HG02759 (cell line): Measurements from ENCODE around the gene PDZD4.

Experiments used
- ATAC-seq: cut with Tn5 transposase; IDR thresholded peaks from one replicate; pipeline ENCODE4 v1.9.1; 2021; ENCODE audit warnings: mild to moderate bottlenecking, moderate library complexity; ENCODE audit not compliant: unreplicated experiment

PDZD4 gene

DNA sequence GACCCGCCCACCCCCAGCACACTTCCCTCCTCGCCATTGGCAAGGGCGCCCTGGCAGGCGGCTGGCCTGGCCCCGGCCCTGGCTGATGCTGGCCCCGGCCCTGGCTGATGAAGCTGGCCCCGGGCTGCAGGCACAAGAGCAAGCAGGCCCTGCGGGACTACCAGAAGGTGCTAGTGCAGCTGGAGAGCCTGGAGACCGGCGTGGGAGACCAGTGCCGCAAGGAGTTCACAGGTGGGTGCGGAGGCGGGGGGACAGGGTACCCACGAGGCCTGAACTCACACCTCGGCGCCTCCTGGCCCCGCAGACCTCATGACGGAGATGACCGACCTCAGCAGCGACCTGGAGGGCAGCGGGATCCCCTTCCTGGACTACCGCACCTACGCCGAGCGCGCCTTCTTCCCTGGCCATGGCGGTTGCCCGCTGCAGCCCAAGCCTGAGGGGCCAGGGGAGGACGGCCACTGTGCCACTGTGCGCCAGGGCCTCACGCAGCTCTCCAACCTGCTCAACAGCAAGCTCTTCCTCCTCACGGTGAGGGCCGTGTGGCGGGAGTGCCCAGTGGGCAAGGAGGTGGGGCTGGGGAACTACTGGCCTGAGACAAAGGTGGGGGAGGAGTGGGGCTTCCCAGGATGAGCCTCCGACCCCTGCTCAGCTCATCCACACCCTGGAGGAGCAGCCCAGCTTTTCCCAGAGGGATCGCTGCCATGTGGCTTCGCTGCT lies 55.6 kb downstream of the PDZD4 start:
- no peak for ATAC-seq

GRCh38 chrX:153773741-153774575 lies 56.4 kb downstream of the PDZD4 start:
- no peak for ATAC-seq

GRCh38 chrX:153773218-153773611 lies 57.1 kb downstream of the PDZD4 start:
- no peak for ATAC-seq

DNA sequence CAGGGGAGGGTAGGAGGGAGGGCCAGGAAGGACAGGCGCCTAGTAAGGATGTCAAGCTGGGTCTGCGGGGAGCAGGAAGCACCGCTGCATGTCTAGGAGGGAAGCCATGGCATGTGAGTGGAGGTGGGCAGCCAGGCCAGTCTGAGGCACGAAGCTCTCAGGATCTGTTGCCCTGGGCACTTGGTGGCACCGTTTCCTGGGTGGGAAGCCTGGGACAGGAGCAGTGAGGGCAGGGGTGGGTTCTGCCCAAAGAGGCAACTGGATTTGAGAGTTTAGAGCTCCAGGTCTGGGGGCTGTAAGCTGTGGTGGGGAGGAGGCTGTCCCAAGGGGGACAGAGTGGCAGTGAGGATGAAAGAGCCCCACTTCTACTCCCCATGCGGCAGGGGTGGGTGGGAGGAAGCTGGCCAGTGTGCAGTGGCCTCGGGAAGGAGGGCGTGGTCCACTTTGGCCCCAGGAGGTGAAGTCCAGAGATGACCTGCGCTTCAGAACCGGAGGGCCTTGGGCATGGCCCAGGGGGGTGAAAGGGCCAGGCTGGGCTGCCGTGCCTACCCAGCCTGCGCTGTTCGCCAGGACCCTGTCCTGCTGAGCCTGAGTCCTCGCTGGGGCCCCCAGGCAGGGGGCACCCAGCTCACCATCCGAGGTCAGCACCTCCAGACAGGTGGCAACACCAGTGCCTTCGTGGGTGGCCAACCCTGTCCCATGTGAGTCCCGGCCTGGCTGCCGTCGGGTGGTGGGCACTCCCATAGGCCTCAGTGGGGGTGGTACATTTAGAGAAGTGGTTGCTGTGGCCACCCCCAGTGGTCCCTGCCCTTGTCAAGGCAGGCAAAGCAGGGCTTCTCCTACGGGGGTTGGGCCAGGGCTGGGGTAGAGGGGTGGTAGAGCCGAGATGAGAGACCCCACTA lies 57.8 kb downstream of the PDZD4 start:
- ATAC-seq = no peak

- ATAC-seq = no peak
Observed at GRCh38 chrX:153771415-153772315, 58.7 kb downstream of the PDZD4 start.

- ATAC-seq = no peak
Observed at GRCh38 chrX:153770601-153771414, 59.5 kb downstream of the PDZD4 start.

- no peak for ATAC-seq
Observed at GRCh38 chrX:153769865-153770600, 60.3 kb downstream of the PDZD4 start.

DNA sequence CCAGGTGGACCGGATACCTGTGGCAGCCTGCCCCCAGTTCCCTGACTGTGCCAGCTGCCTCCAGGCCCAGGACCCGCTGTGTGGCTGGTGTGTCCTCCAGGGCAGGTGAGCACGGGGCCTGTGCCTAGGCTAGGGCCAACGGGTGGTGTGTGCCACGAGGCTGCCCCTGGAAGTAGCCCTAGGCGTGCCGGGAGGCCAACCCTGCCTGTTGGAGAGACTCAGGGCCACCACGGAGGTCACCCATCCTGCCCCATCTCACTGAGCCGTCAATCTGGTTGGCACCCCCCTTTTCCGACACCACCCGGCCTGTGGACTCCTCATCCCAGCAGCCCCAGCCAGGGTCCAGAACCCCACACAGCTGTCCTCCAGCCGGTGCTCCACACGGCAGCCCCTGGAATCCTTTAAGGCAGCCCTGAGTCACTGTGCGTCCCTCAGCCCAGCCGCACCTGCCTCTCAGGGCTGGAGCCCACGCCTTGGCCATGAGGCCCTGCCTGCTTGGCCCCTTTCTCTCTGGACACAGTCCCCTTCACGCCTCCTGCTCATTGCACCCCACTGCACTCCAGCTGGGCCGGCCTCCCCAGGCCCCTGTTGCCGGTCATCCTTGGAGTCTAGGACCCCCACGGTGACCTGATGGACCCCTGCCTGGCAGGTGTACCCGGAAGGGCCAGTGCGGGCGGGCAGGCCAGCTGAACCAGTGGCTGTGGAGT lies 61.0 kb downstream of the PDZD4 start:
- no peak for ATAC-seq

- ATAC-seq = no peak
Observed at GRCh38 chrX:153768311-153769157, 61.8 kb downstream of the PDZD4 start.

DNA sequence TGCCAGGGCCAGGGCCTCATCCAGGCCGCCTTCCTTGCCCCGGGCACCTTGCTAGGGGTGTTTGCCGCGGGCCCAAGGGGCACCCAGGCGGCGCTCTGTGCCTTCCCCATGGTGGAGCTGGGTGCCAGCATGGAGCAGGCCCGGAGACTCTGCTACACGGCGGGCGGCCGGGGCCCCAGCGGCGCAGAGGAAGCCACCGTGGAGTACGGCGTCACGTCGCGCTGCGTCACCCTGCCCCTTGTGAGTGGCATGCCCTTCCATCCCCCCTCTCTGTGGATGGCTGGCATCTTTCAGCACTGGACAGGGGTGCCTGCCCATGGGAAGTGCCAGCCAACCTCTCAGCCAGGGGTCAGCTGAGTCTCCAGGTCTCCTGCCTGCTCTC lies 62.7 kb downstream of the PDZD4 start:
- no peak for ATAC-seq

DNA sequence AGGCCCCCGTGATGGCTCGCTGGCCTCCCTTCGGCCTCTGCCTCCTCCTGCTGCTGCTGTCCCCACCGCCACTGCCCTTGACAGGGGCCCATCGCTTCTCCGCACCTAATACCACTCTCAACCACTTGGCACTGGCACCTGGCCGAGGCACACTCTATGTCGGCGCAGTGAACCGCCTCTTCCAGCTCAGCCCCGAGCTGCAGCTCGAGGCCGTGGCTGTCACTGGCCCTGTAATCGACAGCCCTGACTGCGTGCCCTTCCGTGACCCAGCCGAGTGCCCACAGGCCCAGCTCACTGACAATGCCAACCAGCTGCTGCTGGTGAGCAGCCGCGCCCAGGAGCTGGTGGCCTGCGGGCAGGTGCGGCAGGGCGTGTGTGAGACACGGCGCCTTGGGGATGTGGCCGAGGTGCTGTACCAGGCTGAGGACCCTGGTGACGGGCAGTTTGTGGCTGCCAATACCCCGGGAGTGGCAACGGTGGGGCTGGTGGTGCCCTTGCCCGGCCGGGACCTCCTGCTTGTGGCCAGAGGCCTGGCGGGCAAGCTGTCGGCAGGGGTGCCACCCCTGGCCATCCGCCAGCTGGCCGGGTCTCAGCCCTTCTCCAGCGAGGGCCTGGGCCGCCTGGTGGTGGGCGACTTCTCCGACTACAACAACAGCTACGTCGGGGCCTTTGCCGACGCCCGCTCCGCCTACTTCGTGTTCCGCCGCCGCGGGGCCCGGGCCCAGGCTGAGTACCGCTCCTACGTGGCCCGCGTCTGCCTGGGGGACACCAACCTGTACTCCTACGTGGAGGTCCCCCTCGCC lies 63.3 kb downstream of the PDZD4 start:
- ATAC-seq = no peak

- ATAC-seq = no peak
Observed at GRCh38 chrX:153766098-153766817, 64.1 kb downstream of the PDZD4 start.

GRCh38 chrX:153765138-153766079 lies 64.9 kb downstream of the PDZD4 start:
- ATAC-seq = no peak

GRCh38 chrX:153764786-153765137 lies 65.6 kb downstream of the PDZD4 start:
- ATAC-seq = no peak
